Peyer's patch (tissue), 4 donors: ENCODE data around the gene ACOT7. TPM values are rescaled to one million over a fixed set of nuclear protein-coding genes. Genes with fewer than 3 reads are reported as not detected.
A peak's percentile ranks its signal among the peaks of the same experiment; 100 is the strongest.

Source experiments
- DNase-seq, 3 donors: peaks; one replicate each; pipeline ENCODE4 v3.0.0-alpha.2; 2017 to 2019
- H3K27ac ChIP-seq, 4 donors: fragments of 200-600 bp; sonication (generic); one replicate each; pipeline ENCODE4 v1.5.1; 2016 to 2019
- H3K27me3 ChIP-seq, 2 donors: fragments of 200-600 bp; sonication (generic); one replicate each; pipeline ENCODE4 v1.5.1; 2019
- H3K36me3 ChIP-seq, 3 donors: fragments of 200-600 bp; sonication (generic); one replicate each; pipeline ENCODE4 v1.5.1; 2016 to 2019
- H3K4me1 ChIP-seq, 4 donors: fragments of 200-600 bp; sonication (generic); one replicate each; pipeline ENCODE4 v1.5.1; 2016 to 2019
- H3K4me3 ChIP-seq, 4 donors: fragments of 200-600 bp; sonication (generic); 1 replicate in 3 of 4; 2 replicates in 1 of 4; pipeline ENCODE4 v1.5.1; 2016 to 2019; ENCODE audit warnings: mild to moderate bottlenecking in 1 of 4
- H3K9me3 ChIP-seq, 4 donors: fragments of 200-600 bp; sonication (generic); one replicate each; pipeline ENCODE4 v1.5.1; 2016 to 2019; ENCODE audit warnings: mild to moderate bottlenecking in 1 of 4
- POLR2A ChIP-seq, 2 donors: fragments of 450-650 bp; IDR thresholded peaks; one replicate each; pipeline ENCODE4 v1.5.1; 2017; ENCODE audit warnings: antibody characterized with exemption in 2 of 2, mild to moderate bottlenecking in 2 of 2, moderate library complexity in 2 of 2
- total RNA-seq, 4 donors: library from RNA; depleted of rRNA; stranded (reverse); fragments of >200 nt; gene quantifications; one replicate each; pipeline ENCODE4 v1.1.0, GENCODE V29; 2016
- TF ChIP-seq, protein P1 (sequence below), 6 experiments: fragments of 450-650 bp in 4 of 6; fragments of 200-600 bp in 2 of 6; sonication (generic) in 1 of 6; IDR thresholded peaks; one replicate each; pipeline ENCODE4 v1.5.1; 2017 to 2019; ENCODE audit warnings: antibody characterized with exemption in 6 of 6, mild to moderate bottlenecking in 3 of 6, moderate library complexity in 1 of 6

Gene ACOT7
- total RNA-seq, 4 donors from 2014 or later = 38.4 to 93.2 (median 67.1) TPM

DNA sequence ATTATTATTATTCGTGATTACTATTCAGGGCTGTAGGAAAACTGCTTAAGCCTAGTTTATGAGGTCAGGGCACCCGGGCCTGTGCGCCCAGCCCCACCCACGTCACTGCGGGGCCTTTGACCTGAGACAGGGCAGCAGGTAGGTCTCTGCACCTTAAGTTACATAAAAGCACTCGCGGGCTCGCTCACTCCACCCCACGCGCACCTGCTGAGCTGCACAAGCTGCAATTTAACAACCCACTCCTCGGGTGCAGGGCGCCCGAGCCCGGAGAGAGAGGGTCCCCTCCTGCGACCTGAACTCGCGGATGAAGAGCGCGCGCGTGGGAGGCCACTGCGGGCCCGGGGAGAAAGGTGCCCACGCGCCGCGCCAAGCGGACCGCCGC is 158.3 kb downstream of the ACOT7 start:
- no peaks in the 10 kb centered on the region for H3K9me3 ChIP-seq
- H3K27me3 ChIP-seq = no peaks in the 10 kb centered on the region
- TF ChIP-seq POLR2A (IDR thresholded peaks at IDR 0.05) = peak in 1 of 2 donors; percentile 56
- TF ChIP-seq, protein P1, sequence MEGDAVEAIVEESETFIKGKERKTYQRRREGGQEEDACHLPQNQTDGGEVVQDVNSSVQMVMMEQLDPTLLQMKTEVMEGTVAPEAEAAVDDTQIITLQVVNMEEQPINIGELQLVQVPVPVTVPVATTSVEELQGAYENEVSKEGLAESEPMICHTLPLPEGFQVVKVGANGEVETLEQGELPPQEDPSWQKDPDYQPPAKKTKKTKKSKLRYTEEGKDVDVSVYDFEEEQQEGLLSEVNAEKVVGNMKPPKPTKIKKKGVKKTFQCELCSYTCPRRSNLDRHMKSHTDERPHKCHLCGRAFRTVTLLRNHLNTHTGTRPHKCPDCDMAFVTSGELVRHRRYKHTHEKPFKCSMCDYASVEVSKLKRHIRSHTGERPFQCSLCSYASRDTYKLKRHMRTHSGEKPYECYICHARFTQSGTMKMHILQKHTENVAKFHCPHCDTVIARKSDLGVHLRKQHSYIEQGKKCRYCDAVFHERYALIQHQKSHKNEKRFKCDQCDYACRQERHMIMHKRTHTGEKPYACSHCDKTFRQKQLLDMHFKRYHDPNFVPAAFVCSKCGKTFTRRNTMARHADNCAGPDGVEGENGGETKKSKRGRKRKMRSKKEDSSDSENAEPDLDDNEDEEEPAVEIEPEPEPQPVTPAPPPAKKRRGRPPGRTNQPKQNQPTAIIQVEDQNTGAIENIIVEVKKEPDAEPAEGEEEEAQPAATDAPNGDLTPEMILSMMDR (IDR thresholded peaks at IDR 0.05) = no peak
- peaks cover 0 to 35% (median 0%) of the 10 kb centered on the region in 3 donors for H3K36me3 ChIP-seq
- DNase-seq = peak; percentile 19 to 86 (median 85)
- H3K4me1 ChIP-seq = peaks cover 0 to 13% (median 5%) of the 10 kb centered on the region in 4 donors
- H3K27ac ChIP-seq = peak overlapping the region; percentile 75 to 97 (median 78)
- peak overlapping the region; percentile 66 to 99 (median 85) for H3K4me3 ChIP-seq

DNA sequence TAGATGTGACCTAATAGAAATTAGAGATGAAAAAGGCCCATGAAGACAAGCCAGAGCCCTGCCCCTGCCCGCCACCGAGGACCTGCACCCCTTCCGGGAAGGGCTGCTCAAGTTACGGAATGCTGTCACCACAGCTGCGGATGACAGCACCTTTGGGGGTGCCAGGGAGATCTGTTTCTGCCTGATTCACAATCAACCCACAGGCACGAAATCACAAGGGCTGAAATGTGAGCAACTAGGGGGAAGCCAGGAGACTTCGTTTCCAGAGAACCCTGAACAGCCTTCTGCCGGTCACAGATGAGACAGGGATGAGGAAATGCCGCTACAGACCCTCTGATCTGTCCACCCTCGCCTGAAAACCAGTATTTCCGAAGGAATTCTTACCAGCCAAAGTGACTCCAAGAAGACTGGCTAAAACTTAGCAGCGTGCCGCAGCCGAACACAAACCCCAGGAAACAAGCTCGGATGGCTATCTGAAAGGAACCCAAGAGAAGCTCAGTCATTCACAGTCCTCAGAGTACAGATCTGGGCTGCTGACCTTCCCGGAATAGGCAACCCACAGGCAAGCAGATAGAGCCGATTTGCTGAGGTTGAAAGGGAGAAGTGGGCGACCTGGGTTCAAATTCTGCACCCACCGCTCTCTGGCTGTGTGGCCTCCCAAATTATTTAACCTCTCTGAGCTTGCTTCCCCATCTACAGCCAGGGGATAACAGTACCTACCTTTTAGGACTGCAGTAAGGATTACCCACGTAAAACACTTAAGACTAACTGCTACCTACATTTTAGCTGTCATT is 158.9 kb downstream of the ACOT7 start:
- DNase-seq = peak in 1 of 3 donors; percentile 45
- TF ChIP-seq, protein P1 (IDR thresholded peaks at IDR 0.05) = no peak
- no peak for TF ChIP-seq POLR2A (IDR thresholded peaks at IDR 0.05)
- Histone ChIP-seq H3K4me1 (peaks cover 0 to 13% (median 5%) of the 10 kb centered on the region in 4 donors), H3K36me3 (peaks cover 0 to 41% (median 0%) of the 10 kb centered on the region in 3 donors), H3K27me3 (no peaks in the 10 kb centered on the region), H3K9me3 (no peaks in the 10 kb centered on the region), H3K4me3 (peak overlapping the region; percentile 66 to 99 (median 85)), H3K27ac (peak overlapping the region in 3 of 4 donors; percentile 75 to 97 (median 77))

DNA sequence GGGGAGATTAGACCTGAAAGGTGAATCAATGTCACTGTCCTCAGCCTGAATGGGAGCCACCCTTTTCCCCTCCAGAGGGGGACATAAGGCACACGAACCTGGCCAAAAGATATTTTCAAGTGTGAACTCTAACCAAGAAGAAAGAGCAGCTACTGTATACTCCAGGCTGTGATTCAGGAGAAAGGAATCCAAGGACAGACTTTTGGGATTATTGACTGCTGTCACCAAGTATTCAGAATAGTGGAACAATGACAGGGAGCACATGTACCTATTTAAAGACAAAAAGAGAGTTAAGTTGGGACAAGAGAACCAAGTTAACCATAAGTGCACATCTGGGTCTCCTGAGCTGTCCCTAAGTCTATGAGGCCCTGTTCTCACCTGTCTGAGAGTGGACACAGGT is 160.2 kb downstream of the ACOT7 start:
- Histone ChIP-seq H3K4me3 (no peak overlapping the region), H3K4me1 (peaks cover 0 to 13% (median 5%) of the 10 kb centered on the region in 4 donors), H3K9me3 (no peaks in the 10 kb centered on the region), H3K36me3 (peaks cover 0 to 53% (median 0%) of the 10 kb centered on the region in 3 donors), H3K27me3 (no peaks in the 10 kb centered on the region), H3K27ac (no peak overlapping the region)
- TF ChIP-seq POLR2A (IDR thresholded peaks at IDR 0.05) = no peak
- TF ChIP-seq, protein P1 (IDR thresholded peaks at IDR 0.05) = no peak
- no peak for DNase-seq

DNA sequence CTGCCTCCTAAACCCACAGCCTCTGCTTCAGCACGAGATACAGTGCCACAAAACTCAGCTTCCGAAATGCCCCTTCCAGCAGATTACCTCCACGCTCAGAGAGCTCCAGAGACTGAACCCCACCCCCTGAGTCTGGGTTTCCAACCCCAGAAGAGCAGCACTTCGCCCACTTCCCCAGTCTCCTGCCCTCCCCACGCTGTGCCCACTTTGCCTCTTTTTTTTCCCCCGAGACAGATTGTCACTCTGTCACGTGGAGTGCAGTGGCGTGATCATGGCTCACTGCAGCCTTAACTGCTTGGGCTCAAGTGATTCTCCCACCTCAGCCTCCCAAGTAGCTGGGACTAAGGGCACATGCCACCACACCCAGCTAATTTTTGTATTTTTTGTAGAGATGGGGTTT is 167.9 kb downstream of the ACOT7 start:
- TF ChIP-seq, protein P1 (IDR thresholded peaks at IDR 0.05) = no peak
- no peak for TF ChIP-seq POLR2A (IDR thresholded peaks at IDR 0.05)
- no peak for DNase-seq
- Histone ChIP-seq H3K36me3 (peaks cover 0 to 73% (median 0%) of the 10 kb centered on the region in 3 donors), H3K27me3 (no peaks in the 10 kb centered on the region), H3K4me3 (no peak overlapping the region), H3K9me3 (no peaks in the 10 kb centered on the region), H3K4me1 (no peaks in the 10 kb centered on the region), H3K27ac (no peak overlapping the region)

DNA sequence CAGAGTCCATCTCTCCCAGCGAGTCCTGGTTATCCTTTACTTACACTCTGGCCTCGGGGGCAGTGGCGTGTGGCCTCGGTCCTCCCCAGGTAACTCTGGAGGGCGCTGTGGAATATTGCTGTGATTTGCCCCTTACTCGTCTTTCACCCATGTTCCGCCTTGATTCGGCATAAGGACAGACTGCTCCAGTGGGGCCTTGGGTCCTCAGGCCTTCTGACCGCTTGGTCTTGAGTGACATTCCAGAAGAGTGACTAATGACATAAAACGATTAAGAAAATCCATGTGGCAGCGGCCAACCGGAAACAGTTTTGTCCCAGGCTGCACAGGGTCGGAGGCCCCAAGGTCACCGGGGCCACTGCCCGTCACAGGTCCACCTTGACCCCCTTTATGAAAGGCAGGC is 168.8 kb downstream of the ACOT7 start:
- H3K9me3 ChIP-seq = no peaks in the 10 kb centered on the region
- DNase-seq = no peak
- no peaks in the 10 kb centered on the region for H3K27me3 ChIP-seq
- TF ChIP-seq, protein P1 (IDR thresholded peaks at IDR 0.05) = no peak
- TF ChIP-seq POLR2A (IDR thresholded peaks at IDR 0.05) = no peak
- no peaks in the 10 kb centered on the region for H3K4me1 ChIP-seq
- H3K36me3 ChIP-seq = peaks cover 0 to 65% (median 0%) of the 10 kb centered on the region in 3 donors
- H3K4me3 ChIP-seq = no peak overlapping the region
- H3K27ac ChIP-seq = no peak overlapping the region
